GM20000 (cell line): ENCODE results near the gene ANKK1.

Source experiments
- DNase-seq: peaks from one replicate; pipeline ENCODE4 v3.0.0; 2012; ENCODE audit warnings: low spot score
- CTCF ChIP-seq: IDR thresholded peaks from 2 replicates; pipeline ENCODE4 v1.5.1; 2012; ENCODE audit warnings: mild to moderate bottlenecking, control low read depth; ENCODE audit errors: extremely low read depth, missing control alignments

ANKK1 gene

GRCh38 chr11:113409526-113409925, 21.9 kb downstream of the ANKK1 start:
- no peak for TF ChIP-seq CTCF

GRCh38 chr11:113410414-113411135, 23.0 kb downstream of the ANKK1 start:
- TF ChIP-seq CTCF, result no peak
- DNase-seq, result no peak

More at GRCh38 chr11:113409526-113409925, 21.9 kb downstream of the ANKK1 start:
- no peak for DNase-seq

- DNase-seq, result no peak
- TF ChIP-seq CTCF, result no peak
These were observed 24.0 kb downstream of the ANKK1 start for GRCh38 chr11:113411536-113411935.

- no peak for DNase-seq
- TF ChIP-seq CTCF, result no peak
These were observed 25.1 kb downstream of the ANKK1 start for GRCh38 chr11:113412675-113413074.

GRCh38 chr11:113415343-113415742, 27.8 kb downstream of the ANKK1 start:
- no peak for TF ChIP-seq CTCF
- no peak for DNase-seq

- TF ChIP-seq CTCF, result no peak
These were observed 29.8 kb downstream of the ANKK1 start for GRCh38 chr11:113417428-113417827.

GRCh38 chr11:113419454-113420003, 31.9 kb downstream of the ANKK1 start:
- no peak for TF ChIP-seq CTCF
- no peak for DNase-seq

More at GRCh38 chr11:113417428-113417827, 29.8 kb downstream of the ANKK1 start:
- no peak for DNase-seq
